Lower leg skin (tissue), 4 donors: ENCODE data around the gene PCSK6. TPM values are rescaled to one million over a fixed set of nuclear protein-coding genes. Genes with fewer than 3 reads are reported as not detected.

Source experiments
- DNase-seq, 2 donors: peaks; one replicate each; pipeline ENCODE4 v3.0.0-alpha.2; 2019; ENCODE audit warnings: low spot score in 2 of 2
- H3K4me3 ChIP-seq: fragments of 200-600 bp; sonication (generic); 2 replicates; pipeline ENCODE4 v1.5.1; 2017; ENCODE audit warnings: mild to moderate bottlenecking, low read depth; ENCODE audit not compliant: poor library complexity, severe bottlenecking
- CTCF ChIP-seq, 3 donors: fragments of 450-650 bp; IDR thresholded peaks; one replicate each; pipeline ENCODE4 v1.5.1; 2016; ENCODE audit warnings: antibody characterized with exemption in 3 of 3, mild to moderate bottlenecking in 3 of 3, moderate library complexity in 2 of 3
- POLR2A ChIP-seq, 2 donors: fragments of 450-650 bp; IDR thresholded peaks; one replicate each; pipeline ENCODE4 v1.6.1; 2016 to 2017; ENCODE audit warnings: antibody characterized with exemption in 2 of 2, mild to moderate bottlenecking in 1 of 2, moderate library complexity in 1 of 2
- WGBS, 2 donors: methylation state at CpG; one replicate each; pipeline ENCODE4 v1.1.5; 2018; 5-methylcytosine and 5-hydroxymethylcytosine counted together
- intact Hi-C: fragments of 100-400 bp; cut with DNase I; formaldehyde crosslinking; loops from one replicate; pipeline ENCODE4 v1.15.0; 2023; ENCODE audit warnings: low total_unique reads
- total RNA-seq, 4 donors: library from RNA; depleted of rRNA; stranded (reverse); fragments of >200 nt; gene quantifications; one replicate each; pipeline ENCODE4 v1.1.0, GENCODE V29; 2016

The PCSK6 gene
- total RNA-seq, 4 donors from 2014 or later = 20.1 to 45.4 (median 30.4) TPM

GRCh38 chr15:101394056-101394630 is 95.4 kb downstream of the PCSK6 start:
- TF ChIP-seq CTCF (IDR thresholded peaks at IDR 0.05) (no peak), POLR2A (IDR thresholded peaks at IDR 0.05) (no peak)
- no peak overlapping the region for H3K4me3 ChIP-seq
- intact Hi-C loops = no loop called here
- DNase-seq = peak in 1 of 2 donors; percentile 50
- 89 to 94% methylated on average over 12 of the region's 12 CpGs for WGBS, 2 donors

- no peak for TF ChIP-seq CTCF (IDR thresholded peaks at IDR 0.05)
- no peak for TF ChIP-seq POLR2A (IDR thresholded peaks at IDR 0.05)
- H3K4me3 ChIP-seq = no peak overlapping the region
- 89 to 90% methylated on average over 13 of the region's 13 CpGs for WGBS, 2 donors
- DNase-seq = peak in 1 of 2 donors; percentile 50
- intact Hi-C loops = no loop called here
Observed at GRCh38 chr15:101393172-101393571, 96.3 kb downstream of the PCSK6 start.

- TF ChIP-seq CTCF (IDR thresholded peaks at IDR 0.05) (no peak), POLR2A (IDR thresholded peaks at IDR 0.05) (no peak)
- WGBS, 2 donors = 83 to 86% methylated on average over 17 of the region's 17 CpGs
- intact Hi-C loops = no loop called here
- no peak overlapping the region for H3K4me3 ChIP-seq
- peak in 1 of 2 donors; percentile 49 for DNase-seq
Observed at GRCh38 chr15:101391981-101392640, 97.4 kb downstream of the PCSK6 start.

- TF ChIP-seq POLR2A (IDR thresholded peaks at IDR 0.05) = no peak
- TF ChIP-seq CTCF (IDR thresholded peaks at IDR 0.05) = no peak
- intact Hi-C loops = no loop called here
- no peak for DNase-seq
- 82 to 89% methylated on average over 7 to 10 of the region's 10 CpGs for WGBS, 2 donors
- H3K4me3 ChIP-seq = no peak overlapping the region
Observed at GRCh38 chr15:101391431-101391830, 98.1 kb downstream of the PCSK6 start.

- 81 to 92% methylated on average over 8 of the region's 8 CpGs for WGBS, 2 donors
- DNase-seq = peak in 1 of 2 donors; percentile 70
- no peak overlapping the region for H3K4me3 ChIP-seq
- intact Hi-C loops = no loop called here
- TF ChIP-seq POLR2A (IDR thresholded peaks at IDR 0.05) = no peak
- no peak for TF ChIP-seq CTCF (IDR thresholded peaks at IDR 0.05)
Observed at GRCh38 chr15:101390462-101390861, 99.0 kb downstream of the PCSK6 start.
